Measurements from ENCODE around the gene OR2A2.

The OR2A2 gene, protein sequence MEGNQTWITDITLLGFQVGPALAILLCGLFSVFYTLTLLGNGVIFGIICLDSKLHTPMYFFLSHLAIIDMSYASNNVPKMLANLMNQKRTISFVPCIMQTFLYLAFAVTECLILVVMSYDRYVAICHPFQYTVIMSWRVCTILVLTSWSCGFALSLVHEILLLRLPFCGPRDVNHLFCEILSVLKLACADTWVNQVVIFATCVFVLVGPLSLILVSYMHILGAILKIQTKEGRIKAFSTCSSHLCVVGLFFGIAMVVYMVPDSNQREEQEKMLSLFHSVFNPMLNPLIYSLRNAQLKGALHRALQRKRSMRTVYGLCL

DNA sequence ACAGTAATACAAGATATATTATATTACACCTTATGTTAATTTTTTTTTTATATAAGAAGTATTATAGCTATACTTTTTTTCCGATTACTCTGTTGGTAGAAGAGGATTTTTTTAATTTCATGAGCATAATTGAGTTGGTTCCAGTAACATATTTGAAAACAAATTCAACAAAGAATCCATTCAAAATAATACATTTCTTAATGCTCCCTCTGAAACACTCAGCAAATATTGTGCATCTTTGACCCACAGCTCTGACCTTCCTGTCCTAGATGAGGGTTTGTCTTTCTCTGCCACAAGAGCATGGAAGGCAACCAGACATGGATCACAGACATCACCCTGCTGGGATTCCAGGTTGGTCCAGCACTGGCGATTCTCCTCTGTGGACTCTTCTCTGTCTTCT lies at the start of gene OR2A2:
Gene OR2A2 (plus strand): TSS at position 301 of the 400 bp plus-strand sequence. CDS start 0 bp downstream, at position 301.
- TF ChIP-seq ISL1 (CRISPR knock-in tag; IDR thresholded peaks at IDR 0.05), result no peak
- no peak for TF ChIP-seq BACH2 (CRISPR knock-in tag; IDR thresholded peaks at IDR 0.05; ENCODE audit: borderline replicate concordance)
- no peak for TF ChIP-seq PPARA (CRISPR knock-in tag; IDR thresholded peaks at IDR 0.05; ENCODE audit: borderline replicate concordance)
- no peak for TF ChIP-seq ZC3H10 (CRISPR knock-in tag; IDR thresholded peaks at IDR 0.05)
- TF ChIP-seq SNAI2 (CRISPR knock-in tag; IDR thresholded peaks at IDR 0.05), result no peak
- no peak for TF ChIP-seq OSR1 (CRISPR knock-in tag; IDR thresholded peaks at IDR 0.05)
- no peak for TF ChIP-seq TOX (CRISPR knock-in tag; IDR thresholded peaks at IDR 0.05; ENCODE audit: borderline replicate concordance)
- TF ChIP-seq, protein P1, sequence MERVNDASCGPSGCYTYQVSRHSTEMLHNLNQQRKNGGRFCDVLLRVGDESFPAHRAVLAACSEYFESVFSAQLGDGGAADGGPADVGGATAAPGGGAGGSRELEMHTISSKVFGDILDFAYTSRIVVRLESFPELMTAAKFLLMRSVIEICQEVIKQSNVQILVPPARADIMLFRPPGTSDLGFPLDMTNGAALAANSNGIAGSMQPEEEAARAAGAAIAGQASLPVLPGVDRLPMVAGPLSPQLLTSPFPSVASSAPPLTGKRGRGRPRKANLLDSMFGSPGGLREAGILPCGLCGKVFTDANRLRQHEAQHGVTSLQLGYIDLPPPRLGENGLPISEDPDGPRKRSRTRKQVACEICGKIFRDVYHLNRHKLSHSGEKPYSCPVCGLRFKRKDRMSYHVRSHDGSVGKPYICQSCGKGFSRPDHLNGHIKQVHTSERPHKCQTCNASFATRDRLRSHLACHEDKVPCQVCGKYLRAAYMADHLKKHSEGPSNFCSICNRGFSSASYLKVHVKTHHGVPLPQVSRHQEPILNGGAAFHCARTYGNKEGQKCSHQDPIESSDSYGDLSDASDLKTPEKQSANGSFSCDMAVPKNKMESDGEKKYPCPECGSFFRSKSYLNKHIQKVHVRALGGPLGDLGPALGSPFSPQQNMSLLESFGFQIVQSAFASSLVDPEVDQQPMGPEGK (CRISPR knock-in tag; IDR thresholded peaks at IDR 0.05; ENCODE audit: borderline replicate concordance), result no peak
- TF ChIP-seq ARNTL (CRISPR knock-in tag; IDR thresholded peaks at IDR 0.05; ENCODE audit: borderline replicate concordance, low read depth), result no peak
- TF ChIP-seq ZNF70 (CRISPR knock-in tag; IDR thresholded peaks at IDR 0.05), result no peak
- TF ChIP-seq, protein P2, sequence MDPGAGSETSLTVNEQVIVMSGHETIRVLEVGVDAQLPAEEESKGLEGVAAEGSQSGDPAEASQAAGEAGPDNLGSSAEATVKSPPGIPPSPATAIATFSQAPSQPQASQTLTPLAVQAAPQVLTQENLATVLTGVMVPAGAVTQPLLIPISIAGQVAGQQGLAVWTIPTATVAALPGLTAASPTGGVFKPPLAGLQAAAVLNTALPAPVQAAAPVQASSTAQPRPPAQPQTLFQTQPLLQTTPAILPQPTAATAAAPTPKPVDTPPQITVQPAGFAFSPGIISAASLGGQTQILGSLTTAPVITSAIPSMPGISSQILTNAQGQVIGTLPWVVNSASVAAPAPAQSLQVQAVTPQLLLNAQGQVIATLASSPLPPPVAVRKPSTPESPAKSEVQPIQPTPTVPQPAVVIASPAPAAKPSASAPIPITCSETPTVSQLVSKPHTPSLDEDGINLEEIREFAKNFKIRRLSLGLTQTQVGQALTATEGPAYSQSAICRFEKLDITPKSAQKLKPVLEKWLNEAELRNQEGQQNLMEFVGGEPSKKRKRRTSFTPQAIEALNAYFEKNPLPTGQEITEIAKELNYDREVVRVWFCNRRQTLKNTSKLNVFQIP (CRISPR knock-in tag; IDR thresholded peaks at IDR 0.05; ENCODE audit: borderline replicate concordance, low read depth), result no peak
- no peak for TF ChIP-seq CSDC2 (CRISPR knock-in tag; IDR thresholded peaks at IDR 0.05)
- TF ChIP-seq, protein P3, sequence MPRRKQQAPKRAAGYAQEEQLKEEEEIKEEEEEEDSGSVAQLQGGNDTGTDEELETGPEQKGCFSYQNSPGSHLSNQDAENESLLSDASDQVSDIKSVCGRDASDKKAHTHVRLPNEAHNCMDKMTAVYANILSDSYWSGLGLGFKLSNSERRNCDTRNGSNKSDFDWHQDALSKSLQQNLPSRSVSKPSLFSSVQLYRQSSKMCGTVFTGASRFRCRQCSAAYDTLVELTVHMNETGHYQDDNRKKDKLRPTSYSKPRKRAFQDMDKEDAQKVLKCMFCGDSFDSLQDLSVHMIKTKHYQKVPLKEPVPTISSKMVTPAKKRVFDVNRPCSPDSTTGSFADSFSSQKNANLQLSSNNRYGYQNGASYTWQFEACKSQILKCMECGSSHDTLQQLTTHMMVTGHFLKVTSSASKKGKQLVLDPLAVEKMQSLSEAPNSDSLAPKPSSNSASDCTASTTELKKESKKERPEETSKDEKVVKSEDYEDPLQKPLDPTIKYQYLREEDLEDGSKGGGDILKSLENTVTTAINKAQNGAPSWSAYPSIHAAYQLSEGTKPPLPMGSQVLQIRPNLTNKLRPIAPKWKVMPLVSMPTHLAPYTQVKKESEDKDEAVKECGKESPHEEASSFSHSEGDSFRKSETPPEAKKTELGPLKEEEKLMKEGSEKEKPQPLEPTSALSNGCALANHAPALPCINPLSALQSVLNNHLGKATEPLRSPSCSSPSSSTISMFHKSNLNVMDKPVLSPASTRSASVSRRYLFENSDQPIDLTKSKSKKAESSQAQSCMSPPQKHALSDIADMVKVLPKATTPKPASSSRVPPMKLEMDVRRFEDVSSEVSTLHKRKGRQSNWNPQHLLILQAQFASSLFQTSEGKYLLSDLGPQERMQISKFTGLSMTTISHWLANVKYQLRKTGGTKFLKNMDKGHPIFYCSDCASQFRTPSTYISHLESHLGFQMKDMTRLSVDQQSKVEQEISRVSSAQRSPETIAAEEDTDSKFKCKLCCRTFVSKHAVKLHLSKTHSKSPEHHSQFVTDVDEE (CRISPR knock-in tag; IDR thresholded peaks at IDR 0.05), result no peak
- no peak for TF ChIP-seq RARB (CRISPR knock-in tag; IDR thresholded peaks at IDR 0.05)
- TF ChIP-seq ZNF8 (CRISPR knock-in tag; IDR thresholded peaks at IDR 0.05), result no peak
- no peak for ATAC-seq

DNA sequence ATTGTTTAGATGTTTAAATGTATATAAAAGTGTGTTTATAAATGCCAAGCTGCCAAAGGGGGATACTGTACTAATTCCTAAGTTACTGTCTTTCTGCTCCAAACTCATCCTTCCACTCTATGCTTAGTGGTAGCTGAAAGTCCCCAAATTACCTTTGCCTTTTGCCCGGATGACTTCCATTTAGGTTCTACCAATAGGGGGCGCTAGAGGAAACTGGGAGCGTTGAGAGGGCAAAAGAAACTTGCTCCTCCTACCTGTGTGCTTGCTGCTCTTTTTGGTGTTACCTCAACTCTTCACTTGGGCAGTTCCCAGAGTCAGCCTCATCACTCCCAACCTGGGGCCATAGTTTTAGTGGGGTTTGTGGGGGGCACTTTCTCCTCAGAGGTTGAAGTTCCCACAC lies 45.7 kb upstream of the OR2A2 start:
- TF ChIP-seq ZFP30 (CRISPR knock-in tag; IDR thresholded peaks at IDR 0.05) (no peak), RARB (CRISPR knock-in tag; IDR thresholded peaks at IDR 0.05) (no peak), OSR1 (CRISPR knock-in tag; IDR thresholded peaks at IDR 0.05) (no peak), ZNF70 (CRISPR knock-in tag; IDR thresholded peaks at IDR 0.05) (no peak), ZC3H10 (CRISPR knock-in tag; IDR thresholded peaks at IDR 0.05) (no peak), PPARA (CRISPR knock-in tag; IDR thresholded peaks at IDR 0.05; ENCODE audit: borderline replicate concordance) (no peak), ISL1 (CRISPR knock-in tag; IDR thresholded peaks at IDR 0.05) (no peak), GLIS3 (CRISPR knock-in tag; IDR thresholded peaks at IDR 0.05) (no peak), TCF4 (CRISPR knock-in tag; IDR thresholded peaks at IDR 0.05; ENCODE audit: borderline replicate concordance) (no peak), ZFP3 (CRISPR knock-in tag; IDR thresholded peaks at IDR 0.05) (no peak), ARNTL (CRISPR knock-in tag; IDR thresholded peaks at IDR 0.05; ENCODE audit: borderline replicate concordance, low read depth) (no peak), TOX (CRISPR knock-in tag; IDR thresholded peaks at IDR 0.05; ENCODE audit: borderline replicate concordance) (no peak)
- TF ChIP-seq, protein P4, sequence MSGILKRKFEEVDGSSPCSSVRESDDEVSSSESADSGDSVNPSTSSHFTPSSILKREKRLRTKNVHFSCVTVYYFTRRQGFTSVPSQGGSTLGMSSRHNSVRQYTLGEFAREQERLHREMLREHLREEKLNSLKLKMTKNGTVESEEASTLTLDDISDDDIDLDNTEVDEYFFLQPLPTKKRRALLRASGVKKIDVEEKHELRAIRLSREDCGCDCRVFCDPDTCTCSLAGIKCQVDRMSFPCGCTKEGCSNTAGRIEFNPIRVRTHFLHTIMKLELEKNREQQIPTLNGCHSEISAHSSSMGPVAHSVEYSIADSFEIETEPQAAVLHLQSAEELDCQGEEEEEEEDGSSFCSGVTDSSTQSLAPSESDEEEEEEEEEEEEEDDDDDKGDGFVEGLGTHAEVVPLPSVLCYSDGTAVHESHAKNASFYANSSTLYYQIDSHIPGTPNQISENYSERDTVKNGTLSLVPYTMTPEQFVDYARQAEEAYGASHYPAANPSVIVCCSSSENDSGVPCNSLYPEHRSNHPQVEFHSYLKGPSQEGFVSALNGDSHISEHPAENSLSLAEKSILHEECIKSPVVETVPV (CRISPR knock-in tag; IDR thresholded peaks at IDR 0.05), result no peak
- TF ChIP-seq, protein P5, sequence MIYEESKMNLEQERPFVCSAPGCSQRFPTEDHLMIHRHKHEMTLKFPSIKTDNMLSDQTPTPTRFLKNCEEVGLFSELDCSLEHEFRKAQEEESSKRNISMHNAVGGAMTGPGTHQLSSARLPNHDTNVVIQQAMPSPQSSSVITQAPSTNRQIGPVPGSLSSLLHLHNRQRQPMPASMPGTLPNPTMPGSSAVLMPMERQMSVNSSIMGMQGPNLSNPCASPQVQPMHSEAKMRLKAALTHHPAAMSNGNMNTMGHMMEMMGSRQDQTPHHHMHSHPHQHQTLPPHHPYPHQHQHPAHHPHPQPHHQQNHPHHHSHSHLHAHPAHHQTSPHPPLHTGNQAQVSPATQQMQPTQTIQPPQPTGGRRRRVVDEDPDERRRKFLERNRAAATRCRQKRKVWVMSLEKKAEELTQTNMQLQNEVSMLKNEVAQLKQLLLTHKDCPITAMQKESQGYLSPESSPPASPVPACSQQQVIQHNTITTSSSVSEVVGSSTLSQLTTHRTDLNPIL (CRISPR knock-in tag; IDR thresholded peaks at IDR 0.05; ENCODE audit: low read depth), result no peak
- TF ChIP-seq, protein P3 (CRISPR knock-in tag; IDR thresholded peaks at IDR 0.05), result no peak
- no peak for ATAC-seq
